ENCODE results near the gene FLAD1. TPM values are rescaled to one million over a fixed set of nuclear protein-coding genes. Genes with fewer than 3 reads are reported as not detected.

Gene FLAD1
- total and polyA plus RNA-seq, 2 donors (not counting 3 experiments of a cell fraction or from before 2014, with no cell fraction given) = 42.2 to 59.1 TPM

DNA sequence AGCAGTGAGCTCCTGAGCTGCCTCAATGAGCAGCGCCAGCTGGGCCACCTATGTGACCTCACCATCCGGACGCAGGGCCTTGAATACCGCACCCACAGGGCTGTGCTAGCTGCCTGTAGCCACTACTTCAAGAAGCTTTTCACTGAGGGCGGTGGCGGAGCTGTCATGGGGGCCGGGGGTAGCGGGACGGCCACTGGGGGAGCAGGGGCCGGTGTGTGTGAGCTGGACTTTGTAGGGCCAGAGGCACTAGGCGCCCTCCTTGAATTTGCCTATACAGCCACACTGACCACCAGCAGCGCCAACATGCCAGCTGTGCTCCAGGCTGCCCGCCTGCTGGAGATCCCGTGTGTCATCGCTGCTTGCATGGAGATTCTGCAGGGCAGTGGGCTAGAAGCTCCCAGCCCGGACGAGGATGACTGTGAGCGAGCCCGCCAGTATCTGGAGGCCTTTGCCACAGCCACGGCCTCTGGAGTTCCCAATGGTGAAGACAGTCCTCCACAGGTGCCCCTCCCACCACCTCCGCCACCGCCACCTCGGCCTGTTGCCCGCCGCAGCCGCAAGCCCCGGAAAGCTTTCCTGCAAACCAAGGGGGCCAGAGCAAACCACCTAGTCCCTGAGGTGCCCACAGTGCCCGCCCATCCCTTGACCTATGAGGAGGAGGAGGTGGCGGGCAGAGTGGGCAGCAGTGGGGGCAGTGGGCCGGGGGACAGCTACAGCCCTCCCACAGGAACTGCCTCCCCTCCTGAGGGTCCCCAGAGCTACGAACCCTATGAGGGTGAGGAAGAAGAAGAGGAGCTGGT, 31.8 kb downstream of the FLAD1 start:
- H3K4me1 ChIP-seq (ENCODE audit: control insufficient read depth, extremely low read depth, insufficient read depth, low read length) = peaks cover 9% of the 10 kb centered on the region
- POLR2A ChIA-PET = no interaction called here
- H3K36me3 ChIP-seq (ENCODE audit: control insufficient read depth in 2 of 2, extremely low read depth in 1 of 2, insufficient read depth in 2 of 2, low read length in 2 of 2) = peaks cover 0 to 19% of the 10 kb centered on the region in 2 experiments
- no peak overlapping the region for H3K4me2 ChIP-seq (ENCODE audit: insufficient read depth, low read length)
- no peaks in the 10 kb centered on the region for H3K9me3 ChIP-seq (replicated peaks; ENCODE audit: control insufficient read depth, insufficient read depth, low read length)
- H3K27me3 ChIP-seq (ENCODE audit: control insufficient read depth in 2 of 2, insufficient read depth in 2 of 2, low read length in 2 of 2) = no peaks in the 10 kb centered on the region
- no peak overlapping the region for H3K9ac ChIP-seq (replicated peaks; ENCODE audit: extremely low read depth, insufficient read depth, low read length)
- CTCF ChIA-PET = interaction anchor here (0.6 to 6.4 kb wide), 10 partner anchors 9 to 71 kb away, joined by 3 to 87 read pairs (median 3); partner anchors contain the start of genes ADAM15, LENEP, PYGO2 and ZBTB7B
- TF ChIP-seq GATA2 (IDR thresholded peaks at IDR 0.05; ENCODE audit: insufficient read depth, insufficient read length, low read depth, low read length) = no peak
- TF ChIP-seq JUN (IDR thresholded peaks at IDR 0.05; ENCODE audit: borderline replicate concordance, insufficient read depth, insufficient read length, low read depth) = no peak
- no peak for TF ChIP-seq EZH2 (IDR thresholded peaks at IDR 0.05; ENCODE audit: borderline replicate concordance, low read depth, low read length, severe bottlenecking)
- TF ChIP-seq, protein P1, sequence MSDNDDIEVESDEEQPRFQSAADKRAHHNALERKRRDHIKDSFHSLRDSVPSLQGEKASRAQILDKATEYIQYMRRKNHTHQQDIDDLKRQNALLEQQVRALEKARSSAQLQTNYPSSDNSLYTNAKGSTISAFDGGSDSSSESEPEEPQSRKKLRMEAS (IDR thresholded peaks at IDR 0.05; ENCODE audit: insufficient read depth, insufficient read length) = no peak
- TF ChIP-seq POLR2AphosphoS5 (IDR thresholded peaks at IDR 0.05; ENCODE audit: insufficient read depth, low read depth, low read length) = no peak
- TF ChIP-seq, protein P2, sequence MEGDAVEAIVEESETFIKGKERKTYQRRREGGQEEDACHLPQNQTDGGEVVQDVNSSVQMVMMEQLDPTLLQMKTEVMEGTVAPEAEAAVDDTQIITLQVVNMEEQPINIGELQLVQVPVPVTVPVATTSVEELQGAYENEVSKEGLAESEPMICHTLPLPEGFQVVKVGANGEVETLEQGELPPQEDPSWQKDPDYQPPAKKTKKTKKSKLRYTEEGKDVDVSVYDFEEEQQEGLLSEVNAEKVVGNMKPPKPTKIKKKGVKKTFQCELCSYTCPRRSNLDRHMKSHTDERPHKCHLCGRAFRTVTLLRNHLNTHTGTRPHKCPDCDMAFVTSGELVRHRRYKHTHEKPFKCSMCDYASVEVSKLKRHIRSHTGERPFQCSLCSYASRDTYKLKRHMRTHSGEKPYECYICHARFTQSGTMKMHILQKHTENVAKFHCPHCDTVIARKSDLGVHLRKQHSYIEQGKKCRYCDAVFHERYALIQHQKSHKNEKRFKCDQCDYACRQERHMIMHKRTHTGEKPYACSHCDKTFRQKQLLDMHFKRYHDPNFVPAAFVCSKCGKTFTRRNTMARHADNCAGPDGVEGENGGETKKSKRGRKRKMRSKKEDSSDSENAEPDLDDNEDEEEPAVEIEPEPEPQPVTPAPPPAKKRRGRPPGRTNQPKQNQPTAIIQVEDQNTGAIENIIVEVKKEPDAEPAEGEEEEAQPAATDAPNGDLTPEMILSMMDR (IDR thresholded peaks at IDR 0.05; ENCODE audit: extremely low read depth in 1 of 2, insufficient read depth in 1 of 2, low read depth in 1 of 2, low read length in 2 of 2) = no peak
- TF ChIP-seq FOS (IDR thresholded peaks at IDR 0.05; ENCODE audit: borderline replicate concordance, insufficient read depth, low read length) = no peak
- TF ChIP-seq POLR2A (IDR thresholded peaks at IDR 0.05; ENCODE audit: low read depth, low read length) = no peak
- intact Hi-C loops (cut with micrococcal nuclease) = loop anchor here (5.0 kb wide), 1 partner anchor 458 kb away; the partner anchor contains the start of gene UBE2Q1
- H3K79me2 ChIP-seq (ENCODE audit: control insufficient read depth, insufficient read depth, low read length) = no peaks in the 10 kb centered on the region
- no peaks in the 10 kb centered on the region for H3K9me1 ChIP-seq (replicated peaks; ENCODE audit: control insufficient read depth, extremely low read depth, insufficient read depth, low read length)
- BruUV-seq (replicated peaks) = no TSS peak
- no peak overlapping the region for H3K27ac ChIP-seq (ENCODE audit: insufficient read depth, low read depth, low read length)
- dilution Hi-C loops (cut with MboI; ENCODE audit: extremely low pct_ligation_motif_present, low sequenced_read_pairs) = no loop called here
- no peak for DNase-seq (ENCODE audit: low read depth, low spot score)
- H4K20me1 ChIP-seq (replicated peaks; ENCODE audit: control insufficient read depth, extremely low read depth, insufficient read depth, low read length) = no peaks in the 10 kb centered on the region
- H2AFZ ChIP-seq (ENCODE audit: low read depth, low read length) = no peak overlapping the region
- FAIRE-seq = no peak
- no peak overlapping the region for H3K4me3 ChIP-seq (replicated peaks in 1 of 3; ENCODE audit: insufficient read depth in 1 of 3, low read depth in 1 of 3, low read length in 3 of 3)
